HepG2 (cell line): ENCODE data around the gene ANXA11. TPM values are rescaled to one million over a fixed set of nuclear protein-coding genes. Genes with fewer than 3 reads are reported as not detected.

ENCODE experiments used
- ARID2 ChIP-seq: sonication (generic); formaldehyde crosslinking; IDR thresholded peaks from 2 replicates; pipeline ENCODE4 v1.8.1; 2022; ENCODE audit warnings: mild to moderate bottlenecking, missing genetic modification reagents, borderline replicate concordance
- CHCHD3 ChIP-seq: sonication (generic); formaldehyde crosslinking; IDR thresholded peaks from 2 replicates; pipeline ENCODE4 v1.8.0; 2022; ENCODE audit warnings: mild to moderate bottlenecking, missing genetic modification reagents, moderate library complexity
- EEA1 ChIP-seq: sonication (generic); formaldehyde crosslinking; IDR thresholded peaks from 2 replicates; pipeline ENCODE4 v1.5.1; 2020; ENCODE audit warnings: mild to moderate bottlenecking, missing genetic modification reagents, borderline replicate concordance
- PITX1 ChIP-seq: sonication (generic); formaldehyde crosslinking; IDR thresholded peaks from 2 replicates; pipeline ENCODE4 v1.5.1; 2020; ENCODE audit warnings: mild to moderate bottlenecking, missing genetic modification reagents
- POLR2AphosphoS5 ChIP-seq: IDR thresholded peaks from 2 replicates; pipeline ENCODE4 v1.6.1; 2012; ENCODE audit warnings: low read depth, low read length
- SOX5 ChIP-seq: IDR thresholded peaks from 2 replicates; pipeline ENCODE4 v1.6.1; 2016; ENCODE audit warnings: borderline replicate concordance
- ZBTB33 ChIP-seq: sonication (generic); formaldehyde crosslinking; IDR thresholded peaks from 2 replicates; pipeline ENCODE4 v1.4.0; 2020; ENCODE audit warnings: missing genetic modification reagents
- ZBTB7B ChIP-seq: sonication (generic); formaldehyde crosslinking; IDR thresholded peaks from 2 replicates; pipeline ENCODE4 v1.4.0; 2020; ENCODE audit warnings: missing genetic modification reagents
- ZKSCAN5 ChIP-seq: sonication (generic); formaldehyde crosslinking; IDR thresholded peaks from 2 replicates; pipeline ENCODE4 v1.5.1; 2020; ENCODE audit warnings: mild to moderate bottlenecking, missing genetic modification reagents
- ZMYM4 ChIP-seq: sonication (generic); formaldehyde crosslinking; IDR thresholded peaks from 2 replicates; pipeline ENCODE4 v1.8.1; 2023; ENCODE audit warnings: mild to moderate bottlenecking, missing genetic modification reagents
- ZNF142 ChIP-seq: sonication (generic); formaldehyde crosslinking; IDR thresholded peaks from 2 replicates; pipeline ENCODE4 v1.4.0; 2020; ENCODE audit warnings: missing genetic modification reagents
- ZNF34 ChIP-seq: sonication (generic); formaldehyde crosslinking; IDR thresholded peaks from 2 replicates; pipeline ENCODE4 v1.4.0; 2020; ENCODE audit warnings: mild to moderate bottlenecking, missing genetic modification reagents, borderline replicate concordance
- ZNF788 ChIP-seq: sonication (generic); formaldehyde crosslinking; IDR thresholded peaks from 2 replicates; pipeline ENCODE4 v1.5.0; 2020; ENCODE audit warnings: mild to moderate bottlenecking, missing genetic modification reagents, borderline replicate concordance
- polyA plus RNA-seq, 8 experiments: library from polyadenylated mRNA; depleted of rRNA in 3 of 8; stranded (reverse) in 7 of 8; unstranded in 1 of 8; fragments of >200 nt; fragmentation: Illumina TruSeq in 4 of 8; extraction: Trizol in 4 of 8; gene quantifications; 2 replicates each; pipeline versions ENCODE4 v1.2.1 to v1.2.3, GENCODE V29; 2011 to 2016; ENCODE audit warnings: low read depth in 4 of 8, missing spikeins in 1 of 8, mixed read lengths in 1 of 8; ENCODE audit not compliant: insufficient read depth in 1 of 8
- total RNA-seq, 5 experiments: library from RNA; depleted of rRNA; stranded (reverse); fragments of >200 nt; fragmentation: Illumina TruSeq; extraction: Trizol; gene quantifications; 2 replicates each; pipeline ENCODE4 v1.2.3, GENCODE V29; 2016; ENCODE audit warnings: low read depth in 1 of 5
- TF ChIP-seq, protein P1 (sequence below): sonication (generic); formaldehyde crosslinking; IDR thresholded peaks from 2 replicates; pipeline ENCODE4 v1.5.1; 2020; ENCODE audit warnings: mild to moderate bottlenecking, missing genetic modification reagents, moderate library complexity
- TF ChIP-seq, protein P2 (sequence below): sonication (generic); formaldehyde crosslinking; IDR thresholded peaks from 2 replicates; pipeline ENCODE4 v1.4.0; 2020; ENCODE audit warnings: missing genetic modification reagents

ANXA11 gene
- total and polyA plus RNA-seq, 2 of the 13 experiments (the other 11 are each of a cell fraction or from before 2014, with no cell fraction given) = 30.6 to 51.5 TPM

GRCh38 chr10:80202934-80203834, 2.2 kb downstream of the ANXA11 start (continued):
- 0 out of 2 replicates have a peak, but pooled peaks have one; percentile 7 for TF ChIP-seq ZBTB33 (CRISPR knock-in tag)
- peak; percentile 31; the same call in 1 of the 2 replicates for TF ChIP-seq ZMYM4 (CRISPR knock-in tag)
- no peak for TF ChIP-seq ZNF142 (CRISPR knock-in tag)
- TF ChIP-seq, protein P1, sequence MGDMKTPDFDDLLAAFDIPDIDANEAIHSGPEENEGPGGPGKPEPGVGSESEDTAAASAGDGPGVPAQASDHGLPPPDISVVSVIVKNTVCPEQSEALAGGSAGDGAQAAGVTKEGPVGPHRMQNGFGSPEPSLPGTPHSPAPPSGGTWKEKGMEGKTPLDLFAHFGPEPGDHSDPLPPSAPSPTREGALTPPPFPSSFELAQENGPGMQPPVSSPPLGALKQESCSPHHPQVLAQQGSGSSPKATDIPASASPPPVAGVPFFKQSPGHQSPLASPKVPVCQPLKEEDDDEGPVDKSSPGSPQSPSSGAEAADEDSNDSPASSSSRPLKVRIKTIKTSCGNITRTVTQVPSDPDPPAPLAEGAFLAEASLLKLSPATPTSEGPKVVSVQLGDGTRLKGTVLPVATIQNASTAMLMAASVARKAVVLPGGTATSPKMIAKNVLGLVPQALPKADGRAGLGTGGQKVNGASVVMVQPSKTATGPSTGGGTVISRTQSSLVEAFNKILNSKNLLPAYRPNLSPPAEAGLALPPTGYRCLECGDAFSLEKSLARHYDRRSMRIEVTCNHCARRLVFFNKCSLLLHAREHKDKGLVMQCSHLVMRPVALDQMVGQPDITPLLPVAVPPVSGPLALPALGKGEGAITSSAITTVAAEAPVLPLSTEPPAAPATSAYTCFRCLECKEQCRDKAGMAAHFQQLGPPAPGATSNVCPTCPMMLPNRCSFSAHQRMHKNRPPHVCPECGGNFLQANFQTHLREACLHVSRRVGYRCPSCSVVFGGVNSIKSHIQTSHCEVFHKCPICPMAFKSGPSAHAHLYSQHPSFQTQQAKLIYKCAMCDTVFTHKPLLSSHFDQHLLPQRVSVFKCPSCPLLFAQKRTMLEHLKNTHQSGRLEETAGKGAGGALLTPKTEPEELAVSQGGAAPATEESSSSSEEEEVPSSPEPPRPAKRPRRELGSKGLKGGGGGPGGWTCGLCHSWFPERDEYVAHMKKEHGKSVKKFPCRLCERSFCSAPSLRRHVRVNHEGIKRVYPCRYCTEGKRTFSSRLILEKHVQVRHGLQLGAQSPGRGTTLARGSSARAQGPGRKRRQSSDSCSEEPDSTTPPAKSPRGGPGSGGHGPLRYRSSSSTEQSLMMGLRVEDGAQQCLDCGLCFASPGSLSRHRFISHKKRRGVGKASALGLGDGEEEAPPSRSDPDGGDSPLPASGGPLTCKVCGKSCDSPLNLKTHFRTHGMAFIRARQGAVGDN (CRISPR knock-in tag) = peak; percentile 44
- TF ChIP-seq ZNF788 (CRISPR knock-in tag) = no peak
- TF ChIP-seq, protein P2, sequence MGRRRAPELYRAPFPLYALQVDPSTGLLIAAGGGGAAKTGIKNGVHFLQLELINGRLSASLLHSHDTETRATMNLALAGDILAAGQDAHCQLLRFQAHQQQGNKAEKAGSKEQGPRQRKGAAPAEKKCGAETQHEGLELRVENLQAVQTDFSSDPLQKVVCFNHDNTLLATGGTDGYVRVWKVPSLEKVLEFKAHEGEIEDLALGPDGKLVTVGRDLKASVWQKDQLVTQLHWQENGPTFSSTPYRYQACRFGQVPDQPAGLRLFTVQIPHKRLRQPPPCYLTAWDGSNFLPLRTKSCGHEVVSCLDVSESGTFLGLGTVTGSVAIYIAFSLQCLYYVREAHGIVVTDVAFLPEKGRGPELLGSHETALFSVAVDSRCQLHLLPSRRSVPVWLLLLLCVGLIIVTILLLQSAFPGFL (CRISPR knock-in tag) = no peak
- TF ChIP-seq POLR2AphosphoS5 = no peak
- no peak for TF ChIP-seq EEA1 (CRISPR knock-in tag)
- TF ChIP-seq ARID2 (CRISPR knock-in tag) = no peak
- TF ChIP-seq ZBTB7B = 0 out of 2 replicates have a peak, but pooled peaks have one; percentile 26
- TF ChIP-seq SOX5 = no peak
- no peak for TF ChIP-seq PITX1 (CRISPR knock-in tag)
- peak; percentile 88 for TF ChIP-seq ZKSCAN5
- TF ChIP-seq CHCHD3 (CRISPR knock-in tag) = no peak
- no peak for TF ChIP-seq ZNF34 (CRISPR knock-in tag)
